HepG2 (cell line): ENCODE results near the gene EXOC3L4. TPM values are rescaled to one million over a fixed set of nuclear protein-coding genes. Genes with fewer than 3 reads are reported as not detected.

Source experiments
- AKAP8 ChIP-seq: sonication (generic); formaldehyde crosslinking; IDR thresholded peaks from 2 replicates; pipeline ENCODE4 v1.5.1; 2020; ENCODE audit warnings: mild to moderate bottlenecking, missing genetic modification reagents
- ATF1 ChIP-seq: IDR thresholded peaks from 2 replicates; pipeline ENCODE4 v1.6.1; 2016; ENCODE audit warnings: mild to moderate bottlenecking, control low read depth
- BCL6 ChIP-seq: IDR thresholded peaks from 2 replicates; pipeline ENCODE4 v1.6.1; 2016; ENCODE audit warnings: missing genetic modification reagents, missing compliant biosample characterization
- FOXA1 ChIP-seq, 2 experiments: fragments of 450-650 bp in 1 of 2; sonication (generic) in 1 of 2; formaldehyde crosslinking in 1 of 2; IDR thresholded peaks; 2 replicates each; pipeline versions ENCODE4 v1.4.0 to v1.6.1; 2016 to 2020; ENCODE audit warnings: missing genetic modification reagents in 1 of 2
- GABPA ChIP-seq, 2 experiments: IDR thresholded peaks; 2 replicates each; pipeline ENCODE4 v1.6.1; 2011 to 2016; ENCODE audit warnings: low read depth in 2 of 2, low read length in 1 of 2, missing biosample characterization in 1 of 2, missing genetic modification characterization in 1 of 2
- KDM5B ChIP-seq: sonication (generic); formaldehyde crosslinking; IDR thresholded peaks from 2 replicates; pipeline ENCODE4 v1.4.0; 2020; ENCODE audit warnings: missing genetic modification reagents, mild to moderate bottlenecking, borderline replicate concordance
- KLF11 ChIP-seq: IDR thresholded peaks from 2 replicates; pipeline ENCODE4 v1.6.1; 2016; ENCODE audit warnings: missing compliant biosample characterization
- RBFOX2 ChIP-seq: fragments of 200-400 bp; formaldehyde crosslinking; IDR thresholded peaks from 2 replicates; pipeline ENCODE4 v1.6.1; 2017; ENCODE audit warnings: low read depth, mild to moderate bottlenecking, low read length
- TBX3 ChIP-seq: fragments of 450-650 bp; IDR thresholded peaks from 2 replicates; pipeline ENCODE4 v1.6.1; 2017; ENCODE audit warnings: antibody characterized with exemption, mild to moderate bottlenecking, inconsistent platforms, borderline replicate concordance
- TFDP1 ChIP-seq: IDR thresholded peaks from 2 replicates; pipeline ENCODE4 v1.6.1; 2016; ENCODE audit warnings: missing compliant biosample characterization, missing genetic modification reagents, borderline replicate concordance
- ZNF296 ChIP-seq: sonication (generic); formaldehyde crosslinking; conservative IDR thresholded peaks from 2 replicates; pipeline ENCODE4 v1.5.0; 2020; ENCODE audit warnings: mild to moderate bottlenecking, missing genetic modification reagents
- ZNF574 ChIP-seq: sonication (generic); formaldehyde crosslinking; IDR thresholded peaks from 2 replicates; pipeline ENCODE4 v1.4.0; 2020; ENCODE audit warnings: missing genetic modification reagents
- ZNF597 ChIP-seq: sonication (generic); formaldehyde crosslinking; IDR thresholded peaks from 2 replicates; pipeline ENCODE4 v1.5.0; 2020; ENCODE audit warnings: missing genetic modification reagents
- ZNF773 ChIP-seq: sonication (generic); formaldehyde crosslinking; IDR thresholded peaks from 2 replicates; pipeline ENCODE4 v1.4.0; 2020; ENCODE audit warnings: missing genetic modification reagents, borderline replicate concordance
- ZNF781 ChIP-seq: sonication (generic); formaldehyde crosslinking; IDR thresholded peaks from 2 replicates; pipeline ENCODE4 v1.5.1; 2020; ENCODE audit warnings: borderline replicate concordance, mild to moderate bottlenecking, missing genetic modification reagents; ENCODE audit errors: not compliant biosample characterization
- ZNF878 ChIP-seq: sonication (generic); formaldehyde crosslinking; IDR thresholded peaks from 2 replicates; pipeline ENCODE4 v1.8.1; 2023; ENCODE audit warnings: mild to moderate bottlenecking, missing genetic modification reagents, moderate library complexity
- ZNF883 ChIP-seq: sonication (generic); formaldehyde crosslinking; IDR thresholded peaks from 2 replicates; pipeline ENCODE4 v1.5.1; 2020; ENCODE audit warnings: mild to moderate bottlenecking, missing genetic modification reagents; ENCODE audit errors: not compliant biosample characterization
- polyA plus RNA-seq, 8 experiments: library from polyadenylated mRNA; depleted of rRNA in 3 of 8; stranded (reverse) in 7 of 8; unstranded in 1 of 8; fragments of >200 nt; fragmentation: Illumina TruSeq in 4 of 8; extraction: Trizol in 4 of 8; gene quantifications; 2 replicates each; pipeline versions ENCODE4 v1.2.1 to v1.2.3, GENCODE V29; 2011 to 2016; ENCODE audit warnings: low read depth in 4 of 8, missing spikeins in 1 of 8, mixed read lengths in 1 of 8; ENCODE audit not compliant: insufficient read depth in 1 of 8
- total RNA-seq, 5 experiments: library from RNA; depleted of rRNA; stranded (reverse); fragments of >200 nt; fragmentation: Illumina TruSeq; extraction: Trizol; gene quantifications; 2 replicates each; pipeline ENCODE4 v1.2.3, GENCODE V29; 2016; ENCODE audit warnings: low read depth in 1 of 5
- TF ChIP-seq, protein P1 (sequence below): fragments of 450-650 bp; IDR thresholded peaks from 2 replicates; pipeline ENCODE4 v1.6.1; 2017
- TF ChIP-seq, protein P2 (sequence below): sonication (generic); formaldehyde crosslinking; IDR thresholded peaks from 2 replicates; pipeline ENCODE4 v1.8.1; 2023; ENCODE audit warnings: mild to moderate bottlenecking, missing genetic modification reagents
- TF ChIP-seq, protein P3 (sequence below): sonication (generic); formaldehyde crosslinking; conservative IDR thresholded peaks from 2 replicates; pipeline ENCODE4 v1.5.0; 2020; ENCODE audit warnings: missing genetic modification reagents

EXOC3L4 gene
- total and polyA plus RNA-seq, 2 of the 13 experiments (the other 11 are each of a cell fraction or from before 2014, with no cell fraction given): 11.8 to 27.0 TPM

DNA sequence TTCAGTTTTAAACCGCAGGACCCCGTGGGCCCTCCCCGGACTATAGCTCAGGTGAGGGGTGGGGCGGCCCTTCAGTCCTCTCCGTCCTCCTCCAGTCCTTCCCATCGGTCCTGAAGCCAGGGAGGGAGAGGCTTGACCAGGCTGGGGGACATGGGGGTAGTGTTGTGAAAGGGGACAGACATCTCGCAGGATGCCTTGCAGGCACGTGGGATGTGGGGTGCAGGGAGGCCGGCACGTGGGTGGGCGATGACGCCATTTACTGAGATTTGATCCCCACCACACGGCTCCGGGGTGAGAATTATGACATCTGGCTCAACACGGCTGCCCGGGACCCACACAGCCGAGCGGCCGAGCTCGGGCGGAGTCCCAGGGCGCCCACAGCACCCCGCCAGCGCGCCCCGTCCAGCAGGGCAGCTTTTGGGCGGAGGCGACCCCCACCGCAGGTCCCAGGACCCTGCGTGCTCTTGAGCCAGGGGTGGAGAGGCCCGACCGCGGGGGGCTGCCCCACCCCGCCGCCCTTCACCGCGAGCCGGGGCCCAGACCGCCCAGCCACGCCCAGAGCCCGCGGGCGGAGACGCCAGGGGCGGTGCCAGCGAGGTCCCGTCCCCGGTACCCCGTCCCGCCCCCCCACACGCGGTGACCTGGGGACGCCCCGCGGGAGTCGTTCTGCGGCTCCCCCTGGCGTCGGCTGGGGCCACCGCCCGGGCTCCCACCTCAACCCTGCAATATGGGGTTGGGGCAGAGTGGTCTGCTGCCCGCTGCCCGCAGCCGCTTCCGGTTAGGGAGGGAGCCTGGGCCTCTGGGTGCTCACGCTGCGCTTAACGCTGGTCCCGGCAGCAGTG lies 3.3 kb upstream of the EXOC3L4 start (continued):
- TF ChIP-seq, protein P1, sequence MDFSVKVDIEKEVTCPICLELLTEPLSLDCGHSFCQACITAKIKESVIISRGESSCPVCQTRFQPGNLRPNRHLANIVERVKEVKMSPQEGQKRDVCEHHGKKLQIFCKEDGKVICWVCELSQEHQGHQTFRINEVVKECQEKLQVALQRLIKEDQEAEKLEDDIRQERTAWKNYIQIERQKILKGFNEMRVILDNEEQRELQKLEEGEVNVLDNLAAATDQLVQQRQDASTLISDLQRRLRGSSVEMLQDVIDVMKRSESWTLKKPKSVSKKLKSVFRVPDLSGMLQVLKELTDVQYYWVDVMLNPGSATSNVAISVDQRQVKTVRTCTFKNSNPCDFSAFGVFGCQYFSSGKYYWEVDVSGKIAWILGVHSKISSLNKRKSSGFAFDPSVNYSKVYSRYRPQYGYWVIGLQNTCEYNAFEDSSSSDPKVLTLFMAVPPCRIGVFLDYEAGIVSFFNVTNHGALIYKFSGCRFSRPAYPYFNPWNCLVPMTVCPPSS: no peak
- TF ChIP-seq TFDP1 (CRISPR knock-in tag) (no peak), ZNF773 (CRISPR knock-in tag) (no peak), AKAP8 (CRISPR knock-in tag) (no peak), ZNF781 (CRISPR knock-in tag) (no peak), KDM5B (CRISPR knock-in tag) (peak; percentile 67; the same call in 1 of the 2 replicates), TBX3 (no peak), ZNF883 (CRISPR knock-in tag) (no peak), GABPA (IDR thresholded peaks at IDR 0.05; ENCODE audit: low read depth, low read length) (no peak), GABPA (CRISPR knock-in tag; IDR thresholded peaks at IDR 0.05; ENCODE audit: low read depth) (peak; percentile 69), ZNF296 (no peak), ATF1 (CRISPR knock-in tag) (no peak), ZNF574 (CRISPR knock-in tag) (peak; percentile 25; the same call in 1 of the 2 replicates), BCL6 (CRISPR knock-in tag) (no peak), KLF11 (no peak), RBFOX2 (0 out of 2 replicates have a peak, but pooled peaks have one; percentile 32), ZNF878 (CRISPR knock-in tag) (no peak), FOXA1 (IDR thresholded peaks at IDR 0.05) (no peak), FOXA1 (CRISPR knock-in tag; IDR thresholded peaks at IDR 0.05) (no peak), ZNF597 (CRISPR knock-in tag) (no peak)
- TF ChIP-seq, protein P2, sequence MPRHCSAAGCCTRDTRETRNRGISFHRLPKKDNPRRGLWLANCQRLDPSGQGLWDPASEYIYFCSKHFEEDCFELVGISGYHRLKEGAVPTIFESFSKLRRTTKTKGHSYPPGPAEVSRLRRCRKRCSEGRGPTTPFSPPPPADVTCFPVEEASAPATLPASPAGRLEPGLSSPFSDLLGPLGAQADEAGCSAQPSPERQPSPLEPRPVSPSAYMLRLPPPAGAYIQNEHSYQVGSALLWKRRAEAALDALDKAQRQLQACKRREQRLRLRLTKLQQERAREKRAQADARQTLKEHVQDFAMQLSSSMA (CRISPR knock-in tag): no peak
- TF ChIP-seq, protein P3, sequence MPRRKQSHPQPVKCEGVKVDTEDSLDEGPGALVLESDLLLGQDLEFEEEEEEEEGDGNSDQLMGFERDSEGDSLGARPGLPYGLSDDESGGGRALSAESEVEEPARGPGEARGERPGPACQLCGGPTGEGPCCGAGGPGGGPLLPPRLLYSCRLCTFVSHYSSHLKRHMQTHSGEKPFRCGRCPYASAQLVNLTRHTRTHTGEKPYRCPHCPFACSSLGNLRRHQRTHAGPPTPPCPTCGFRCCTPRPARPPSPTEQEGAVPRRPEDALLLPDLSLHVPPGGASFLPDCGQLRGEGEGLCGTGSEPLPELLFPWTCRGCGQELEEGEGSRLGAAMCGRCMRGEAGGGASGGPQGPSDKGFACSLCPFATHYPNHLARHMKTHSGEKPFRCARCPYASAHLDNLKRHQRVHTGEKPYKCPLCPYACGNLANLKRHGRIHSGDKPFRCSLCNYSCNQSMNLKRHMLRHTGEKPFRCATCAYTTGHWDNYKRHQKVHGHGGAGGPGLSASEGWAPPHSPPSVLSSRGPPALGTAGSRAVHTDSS (CRISPR knock-in tag): no peak
